ENCODE measurements around the gene MMP20. TPM values are rescaled to one million over a fixed set of nuclear protein-coding genes. Genes with fewer than 3 reads are reported as not detected.

Gene MMP20
- total and polyA plus RNA-seq, 2 of the 13 experiments (the other 11 are each of a cell fraction or from before 2014, with no cell fraction given): 0.05 TPM; not detected in 1

DNA sequence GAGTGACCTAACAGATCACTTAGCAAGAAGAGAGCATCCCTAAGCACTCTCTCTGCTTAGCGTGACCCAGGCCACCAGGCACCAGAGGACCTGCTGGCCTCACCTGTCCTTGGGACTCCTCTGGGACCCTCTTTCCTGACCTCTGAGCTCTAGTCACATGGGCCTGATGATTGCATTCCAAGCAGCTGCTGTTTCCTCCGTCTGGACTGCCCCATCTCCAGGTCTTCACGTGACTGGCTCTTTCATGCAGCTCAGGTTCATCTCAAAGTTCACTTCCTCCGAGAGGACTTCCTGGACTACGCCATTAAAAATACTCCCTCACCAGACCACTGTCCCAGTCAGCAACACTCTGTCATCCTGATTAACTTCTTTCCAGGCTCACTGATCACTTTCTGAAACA lies 2.9 kb downstream of the MMP20 start (continued):
- TF ChIP-seq, protein P1, sequence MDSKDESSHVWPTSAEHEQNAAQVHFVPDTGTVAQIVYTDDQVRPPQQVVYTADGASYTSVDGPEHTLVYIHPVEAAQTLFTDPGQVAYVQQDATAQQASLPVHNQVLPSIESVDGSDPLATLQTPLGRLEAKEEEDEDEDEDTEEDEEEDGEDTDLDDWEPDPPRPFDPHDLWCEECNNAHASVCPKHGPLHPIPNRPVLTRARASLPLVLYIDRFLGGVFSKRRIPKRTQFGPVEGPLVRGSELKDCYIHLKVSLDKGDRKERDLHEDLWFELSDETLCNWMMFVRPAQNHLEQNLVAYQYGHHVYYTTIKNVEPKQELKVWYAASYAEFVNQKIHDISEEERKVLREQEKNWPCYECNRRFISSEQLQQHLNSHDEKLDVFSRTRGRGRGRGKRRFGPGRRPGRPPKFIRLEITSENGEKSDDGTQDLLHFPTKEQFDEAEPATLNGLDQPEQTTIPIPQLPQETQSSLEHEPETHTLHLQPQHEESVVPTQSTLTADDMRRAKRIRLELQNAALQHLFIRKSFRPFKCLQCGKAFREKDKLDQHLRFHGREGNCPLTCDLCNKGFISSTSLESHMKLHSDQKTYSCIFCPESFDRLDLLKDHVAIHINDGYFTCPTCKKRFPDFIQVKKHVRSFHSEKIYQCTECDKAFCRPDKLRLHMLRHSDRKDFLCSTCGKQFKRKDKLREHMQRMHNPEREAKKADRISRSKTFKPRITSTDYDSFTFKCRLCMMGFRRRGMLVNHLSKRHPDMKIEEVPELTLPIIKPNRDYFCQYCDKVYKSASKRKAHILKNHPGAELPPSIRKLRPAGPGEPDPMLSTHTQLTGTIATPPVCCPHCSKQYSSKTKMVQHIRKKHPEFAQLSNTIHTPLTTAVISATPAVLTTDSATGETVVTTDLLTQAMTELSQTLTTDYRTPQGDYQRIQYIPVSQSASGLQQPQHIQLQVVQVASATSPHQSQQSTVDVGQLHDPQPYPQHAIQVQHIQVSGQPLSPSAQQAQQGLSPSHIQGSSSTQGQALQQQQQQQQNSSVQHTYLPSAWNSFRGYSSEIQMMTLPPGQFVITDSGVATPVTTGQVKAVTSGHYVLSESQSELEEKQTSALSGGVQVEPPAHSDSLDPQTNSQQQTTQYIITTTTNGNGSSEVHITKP (CRISPR knock-in tag; IDR thresholded peaks at IDR 0.05; ENCODE audit: low read depth): peak; percentile 58
- TF ChIP-seq SOX6 (IDR thresholded peaks at IDR 0.05) (no peak), SOX6 (CRISPR knock-in tag; IDR thresholded peaks at IDR 0.05) (peak; percentile 58), NCOA5 (CRISPR knock-in tag; IDR thresholded peaks at IDR 0.05) (no peak), ZNF788 (CRISPR knock-in tag; IDR thresholded peaks at IDR 0.05; ENCODE audit: borderline replicate concordance) (peak; percentile 25; the same call in 1 of the 2 replicates), BHLHE40 (IDR thresholded peaks at IDR 0.05; ENCODE audit: low read length) (peak; percentile 81), ZNF331 (CRISPR knock-in tag; IDR thresholded peaks at IDR 0.05) (no peak; the same call in 1 of the 2 replicates), MIER2 (CRISPR knock-in tag; IDR thresholded peaks at IDR 0.05) (peak; percentile 51; the same call in 1 of the 2 replicates), FOSL2 (CRISPR knock-in tag; IDR thresholded peaks at IDR 0.05) (peak; percentile 64), SOX13 (IDR thresholded peaks at IDR 0.05) (0 out of 2 replicates have a peak, but pooled peaks have one; percentile 20), SOX13 (CRISPR knock-in tag; conservative IDR thresholded peaks at IDR 0.05 in 1 of 2, IDR thresholded peaks at IDR 0.05 in 1 of 2) (peak in 1 of 2 experiments; percentile 44; a peak in 1 of 4 replicates), ZFP1 (CRISPR knock-in tag; IDR thresholded peaks at IDR 0.05) (no peak), ZNF101 (CRISPR knock-in tag; IDR thresholded peaks at IDR 0.05; ENCODE audit: borderline replicate concordance, low read depth) (no peak), EP300 (IDR thresholded peaks at IDR 0.05; ENCODE audit: low read depth in 2 of 2, low read length in 2 of 2) (peak in 1 of 2 experiments; percentile 46; a peak in 1 of 4 replicates), EP300 (CRISPR knock-in tag; IDR thresholded peaks at IDR 0.05; ENCODE audit: borderline replicate concordance) (peak; percentile 50; the same call in 1 of the 2 replicates), ZBTB8A (CRISPR knock-in tag; IDR thresholded peaks at IDR 0.05; ENCODE audit: borderline replicate concordance, low read depth) (no peak), PHF20 (CRISPR knock-in tag; IDR thresholded peaks at IDR 0.05) (peak; percentile 35; the same call in 1 of the 2 replicates), NR2C2 (CRISPR knock-in tag; IDR thresholded peaks at IDR 0.05; ENCODE audit: borderline replicate concordance) (peak; percentile 85), ERF (CRISPR knock-in tag; IDR thresholded peaks at IDR 0.05) (peak; percentile 34; the same call in 1 of the 2 replicates), HDAC1 (CRISPR knock-in tag; IDR thresholded peaks at IDR 0.05) (peak; percentile 29; the same call in 1 of the 2 replicates), NCOA2 (CRISPR knock-in tag; IDR thresholded peaks at IDR 0.05) (no peak), KAT8 (CRISPR knock-in tag; IDR thresholded peaks at IDR 0.05) (peak; percentile 71)
- TF ChIP-seq, protein P2, sequence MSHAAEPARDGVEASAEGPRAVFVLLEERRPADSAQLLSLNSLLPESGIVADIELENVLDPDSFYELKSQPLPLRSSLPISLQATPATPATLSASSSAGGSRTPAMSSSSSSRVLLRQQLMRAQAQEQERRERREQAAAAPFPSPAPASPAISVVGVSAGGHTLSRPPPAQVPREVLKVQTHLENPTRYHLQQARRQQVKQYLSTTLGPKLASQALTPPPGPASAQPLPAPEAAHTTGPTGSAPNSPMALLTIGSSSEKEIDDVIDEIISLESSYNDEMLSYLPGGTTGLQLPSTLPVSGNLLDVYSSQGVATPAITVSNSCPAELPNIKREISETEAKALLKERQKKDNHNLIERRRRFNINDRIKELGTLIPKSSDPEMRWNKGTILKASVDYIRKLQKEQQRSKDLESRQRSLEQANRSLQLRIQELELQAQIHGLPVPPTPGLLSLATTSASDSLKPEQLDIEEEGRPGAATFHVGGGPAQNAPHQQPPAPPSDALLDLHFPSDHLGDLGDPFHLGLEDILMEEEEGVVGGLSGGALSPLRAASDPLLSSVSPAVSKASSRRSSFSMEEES (CRISPR knock-in tag; IDR thresholded peaks at IDR 0.05): peak; percentile 92
- TF ChIP-seq, protein P3, sequence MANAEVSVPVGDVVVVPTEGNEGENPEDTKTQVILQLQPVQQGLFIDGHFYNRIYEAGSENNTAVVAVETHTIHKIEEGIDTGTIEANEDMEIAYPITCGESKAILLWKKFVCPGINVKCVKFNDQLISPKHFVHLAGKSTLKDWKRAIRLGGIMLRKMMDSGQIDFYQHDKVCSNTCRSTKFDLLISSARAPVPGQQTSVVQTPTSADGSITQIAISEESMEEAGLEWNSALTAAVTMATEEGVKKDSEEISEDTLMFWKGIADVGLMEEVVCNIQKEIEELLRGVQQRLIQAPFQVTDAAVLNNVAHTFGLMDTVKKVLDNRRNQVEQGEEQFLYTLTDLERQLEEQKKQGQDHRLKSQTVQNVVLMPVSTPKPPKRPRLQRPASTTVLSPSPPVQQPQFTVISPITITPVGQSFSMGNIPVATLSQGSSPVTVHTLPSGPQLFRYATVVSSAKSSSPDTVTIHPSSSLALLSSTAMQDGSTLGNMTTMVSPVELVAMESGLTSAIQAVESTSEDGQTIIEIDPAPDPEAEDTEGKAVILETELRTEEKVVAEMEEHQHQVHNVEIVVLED (CRISPR knock-in tag; IDR thresholded peaks at IDR 0.05; ENCODE audit: borderline replicate concordance): no peak

Measured in HepG2 (cell line).